Measurements from ENCODE around the gene SELENOO. TPM values are rescaled to one million over a fixed set of nuclear protein-coding genes. Genes with fewer than 3 reads are reported as not detected.
A peak's percentile ranks its signal among the peaks of the same experiment; 100 is the strongest.

SELENOO gene
- polyA plus RNA-seq, 1 of the 3 experiments (the other 2 are of a cell fraction): 26.7 TPM

GRCh38 chr22:50242406-50242949, 41.7 kb downstream of the SELENOO start:
- POLR2A ChIA-PET: interaction anchor here (0.7 to 0.9 kb wide), 2 partner anchors 75 to 266 kb away, joined by 3 read pairs; partner anchors contain the start of gene NCAPH2

GRCh38 chr22:50243685-50244419, 43.0 kb downstream of the SELENOO start:
- TF ChIP-seq YY1 (IDR thresholded peaks at IDR 0.05; ENCODE audit: low read depth) (no peak), NRF1 (IDR thresholded peaks at IDR 0.05; ENCODE audit: low read depth, low read length) (no peak), TEAD4 (IDR thresholded peaks at IDR 0.05; ENCODE audit: borderline replicate concordance, insufficient read depth) (no peak), USF2 (IDR thresholded peaks at IDR 0.05; ENCODE audit: borderline replicate concordance, low read depth, low read length) (no peak), RCOR1 (IDR thresholded peaks at IDR 0.05; ENCODE audit: low read length) (no peak), ELF1 (IDR thresholded peaks at IDR 0.05) (no peak), MAX (IDR thresholded peaks at IDR 0.05; ENCODE audit: low read depth) (no peak), RXRA (IDR thresholded peaks at IDR 0.05; ENCODE audit: borderline replicate concordance, low read depth) (no peak), RFX5 (IDR thresholded peaks at IDR 0.05; ENCODE audit: low read length) (no peak), FOSL2 (IDR thresholded peaks at IDR 0.05; ENCODE audit: borderline replicate concordance, low read depth) (no peak), MEF2A (IDR thresholded peaks at IDR 0.05; ENCODE audit: borderline replicate concordance, low read depth) (no peak), GABPA (IDR thresholded peaks at IDR 0.05; ENCODE audit: low read depth) (no peak), MXI1 (IDR thresholded peaks at IDR 0.05; ENCODE audit: low read depth, low read length) (no peak), POLR2AphosphoS5 (IDR thresholded peaks at IDR 0.05; ENCODE audit: low read depth, low read length) (no peak), TCF12 (IDR thresholded peaks at IDR 0.05) (no peak), PBX3 (IDR thresholded peaks at IDR 0.05) (no peak), RAD21 (IDR thresholded peaks at IDR 0.05; ENCODE audit: low read length) (no peak), CTCF (IDR thresholded peaks at IDR 0.05) (no peak), GATA2 (CRISPR knock-in tag; IDR thresholded peaks at IDR 0.05) (no peak)
- peak overlapping the region; percentile 85 for H3K4me2 ChIP-seq
- H3K36me3 ChIP-seq (replicated peaks in 1 of 2; ENCODE audit: control insufficient read depth in 1 of 2, insufficient read depth in 2 of 2, low read length in 1 of 2): peaks cover 5 to 24% of the 10 kb centered on the region in 2 experiments
- POLR2A ChIA-PET: interaction anchor here (0.8 kb wide), 1 partner anchor 282 kb away, joined by 3 read pairs; the partner anchor contains the start of gene SCO2
- no peaks in the 10 kb centered on the region for H3K27me3 ChIP-seq (ENCODE audit: insufficient read depth)
- CTCF ChIA-PET: interaction anchor here (0.7 to 3.4 kb wide), 8 partner anchors 28 to 377 kb away, joined by 3 to 20 read pairs (median 3); partner anchors contain the start of genes DENND6B, PLXNB2 and SCO2
- no peak overlapping the region for H2AFZ ChIP-seq (ENCODE audit: low read depth)
- peaks cover 33% of the 10 kb centered on the region for H4K20me1 ChIP-seq (ENCODE audit: insufficient read depth)
- peak overlapping the region; percentile 24 to 81; a peak in 2 of 4 replicates for H3K27ac ChIP-seq (ENCODE audit: low read depth in 2 of 2, low read length in 1 of 2)
- peak overlapping the region; percentile 84 for H3K9ac ChIP-seq
- WGBS (ENCODE audit: low lambda C conversion rate): 11% methylated on average over 22 of the region's 27 CpGs
- no peaks in the 10 kb centered on the region for H3K9me3 ChIP-seq
- peaks cover 84% of the 10 kb centered on the region for H3K79me2 ChIP-seq (ENCODE audit: insufficient read depth)
- H3K4me1 ChIP-seq (ENCODE audit: control insufficient read depth in 1 of 2, insufficient read depth in 2 of 2, low read depth in 1 of 2, low read length in 1 of 2): peaks cover 5 to 53% of the 10 kb centered on the region in 2 experiments; a peak in 2 of 4 replicates
- DNase-seq: no peak
- no peaks in the 10 kb centered on the region for H3K9me2 ChIP-seq
- peaks cover 19% of the 10 kb centered on the region for H3F3A ChIP-seq (replicated peaks; ENCODE audit: insufficient read depth)
- peak overlapping the region; percentile 84 to 92 for H3K4me3 ChIP-seq (ENCODE audit: low read depth in 2 of 2, low read length in 1 of 2)

More at GRCh38 chr22:50242406-50242949, 41.7 kb downstream of the SELENOO start:
- no peak for DNase-seq
- TF ChIP-seq MXI1 (IDR thresholded peaks at IDR 0.05; ENCODE audit: low read depth, low read length) (peak; percentile 62; the same call in 1 of the 2 replicates), TEAD4 (IDR thresholded peaks at IDR 0.05; ENCODE audit: borderline replicate concordance, insufficient read depth) (no peak)
- Histone ChIP-seq H3F3A (replicated peaks; ENCODE audit: insufficient read depth) (peaks cover 13% of the 10 kb centered on the region), H3K9me2 (no peaks in the 10 kb centered on the region), H2AFZ (ENCODE audit: low read depth) (no peak overlapping the region), H3K9ac (peak overlapping the region; percentile 84; the same call in 1 of the 2 replicates), H3K9me3 (no peaks in the 10 kb centered on the region), H3K79me2 (ENCODE audit: insufficient read depth) (peaks cover 89% of the 10 kb centered on the region), H3K4me2 (peak overlapping the region; percentile 85), H3K4me3 (ENCODE audit: low read depth in 2 of 2, low read length in 1 of 2) (peak overlapping the region; percentile 84 to 92), H3K4me1 (ENCODE audit: control insufficient read depth in 1 of 2, insufficient read depth in 2 of 2, low read depth in 1 of 2, low read length in 1 of 2) (peaks cover 5 to 39% of the 10 kb centered on the region in 2 experiments; a peak in 2 of 4 replicates), H4K20me1 (ENCODE audit: insufficient read depth) (peaks cover 33% of the 10 kb centered on the region), H3K27me3 (ENCODE audit: insufficient read depth) (no peaks in the 10 kb centered on the region), H3K27ac (ENCODE audit: low read depth in 2 of 2, low read length in 1 of 2) (no peak overlapping the region), H3K36me3 (replicated peaks in 1 of 2; ENCODE audit: control insufficient read depth in 1 of 2, insufficient read depth in 2 of 2, low read length in 1 of 2) (peaks cover 3 to 22% of the 10 kb centered on the region in 2 experiments)
- CTCF ChIA-PET: interaction anchor here (0.9 to 3.7 kb wide), 10 partner anchors 9 to 116 kb away, joined by 3 to 38 read pairs (median 4); partner anchors contain the start of genes HDAC10 and PLXNB2
- 55% methylated on average over 14 of the region's 14 CpGs for WGBS (ENCODE audit: low lambda C conversion rate)
